ENCODE data around the gene SFTPA1.
"Not testable (repeated sequence)": the region's sequence is repeated elsewhere in the genome, so short reads cannot be mapped to it uniquely, and the experiment has no call there.

SFTPA1 gene

DNA sequence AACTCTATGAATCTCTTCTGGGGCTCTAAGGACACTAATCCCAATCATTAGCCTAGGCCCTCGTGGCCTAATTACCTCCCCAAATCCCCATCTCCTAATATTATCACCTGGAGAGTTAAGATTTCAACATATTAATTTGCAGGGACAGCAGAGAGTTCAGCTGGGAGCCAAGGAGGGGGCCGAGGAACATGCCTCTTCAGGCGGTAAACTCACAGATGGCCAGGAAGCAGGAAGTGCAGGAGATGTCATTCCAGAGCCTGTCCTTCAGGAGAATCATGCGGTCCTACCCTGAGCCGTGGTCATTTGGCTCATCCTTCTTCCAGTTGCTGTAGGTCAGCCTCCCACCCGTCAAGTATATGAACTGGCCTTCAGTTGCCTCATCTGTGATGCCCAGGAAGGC is 28.6 kb upstream of the SFTPA1 start:
- no peaks in the 10 kb centered on the region for H3K4me1 ChIP-seq (ENCODE audit: insufficient read depth, low read length, poor library complexity, severe bottlenecking)
- TF ChIP-seq EZH2phosphoT487 (IDR thresholded peaks at IDR 0.05; ENCODE audit: borderline replicate concordance) (no peak), CTCF (conservative IDR thresholded peaks at IDR 0.05; ENCODE audit: low read length) (no peak)
- no peak overlapping the region for H3K4me2 ChIP-seq (ENCODE audit: low read depth, low read length, poor library complexity, severe bottlenecking)
- no peak overlapping the region for H2AFZ ChIP-seq (ENCODE audit: low read length)
- H3F3A ChIP-seq (ENCODE audit: low read depth) = no peaks in the 10 kb centered on the region
- H3K9ac ChIP-seq (ENCODE audit: low read depth, low read length, poor library complexity, severe bottlenecking) = no peak overlapping the region
- no peaks in the 10 kb centered on the region for H3K27me3 ChIP-seq (ENCODE audit: insufficient read depth, low read length, poor library complexity, severe bottlenecking)
- H3K4me3 ChIP-seq (ENCODE audit: low read length, poor library complexity, severe bottlenecking) = no peak overlapping the region
- H4K20me1 ChIP-seq (ENCODE audit: insufficient read depth, low read length, poor library complexity, severe bottlenecking) = no peaks in the 10 kb centered on the region
- no peaks in the 10 kb centered on the region for H3K79me2 ChIP-seq (ENCODE audit: insufficient read depth, low read length)
- no peaks in the 10 kb centered on the region for H3K36me3 ChIP-seq (ENCODE audit: insufficient read depth, low read length)
- H3K9me2 ChIP-seq (replicated peaks; ENCODE audit: low read depth, low read length) = no peaks in the 10 kb centered on the region
- H3K9me3 ChIP-seq (ENCODE audit: insufficient read depth, low read depth, low read length) = no peaks in the 10 kb centered on the region

DNA sequence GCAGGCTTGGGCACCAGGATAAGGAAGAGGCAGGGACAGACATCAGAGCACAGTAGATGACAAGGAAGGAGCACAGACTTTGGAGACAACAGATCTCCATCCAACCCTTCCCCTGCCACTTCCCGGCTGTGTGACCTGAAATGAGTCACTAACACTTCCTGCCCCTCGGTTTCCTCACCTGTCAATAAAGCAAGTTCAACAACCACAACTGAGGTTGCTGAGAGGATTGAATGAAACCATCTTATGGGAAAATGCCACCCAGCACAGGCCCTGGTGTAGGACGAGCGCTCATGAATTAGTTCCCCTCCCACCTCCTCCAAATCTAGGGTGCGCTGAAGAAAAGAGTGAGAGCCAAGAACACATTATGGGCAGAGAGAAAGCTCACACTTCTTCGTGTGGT is 27.8 kb upstream of the SFTPA1 start:
- not testable (repeated sequence) for H3K4me2 ChIP-seq (ENCODE audit: low read depth, low read length, poor library complexity, severe bottlenecking); H3K9me2 ChIP-seq (replicated peaks; ENCODE audit: low read depth, low read length); H3K79me2 ChIP-seq (ENCODE audit: insufficient read depth, low read length); H3K4me1 ChIP-seq (ENCODE audit: insufficient read depth, low read length, poor library complexity, severe bottlenecking); H3K9me3 ChIP-seq (ENCODE audit: insufficient read depth, low read depth, low read length); H3F3A ChIP-seq (ENCODE audit: low read depth); H3K9ac ChIP-seq (ENCODE audit: low read depth, low read length, poor library complexity, severe bottlenecking); H4K20me1 ChIP-seq (ENCODE audit: insufficient read depth, low read length, poor library complexity, severe bottlenecking); H2AFZ ChIP-seq (ENCODE audit: low read length); H3K36me3 ChIP-seq (ENCODE audit: insufficient read depth, low read length); H3K27me3 ChIP-seq (ENCODE audit: insufficient read depth, low read length, poor library complexity, severe bottlenecking); H3K4me3 ChIP-seq (ENCODE audit: low read length, poor library complexity, severe bottlenecking)

- no peaks in the 10 kb centered on the region for H3K9me3 ChIP-seq (ENCODE audit: insufficient read depth, low read depth, low read length)
- H3K9ac ChIP-seq (ENCODE audit: low read depth, low read length, poor library complexity, severe bottlenecking) = no peak overlapping the region
- H3K4me3 ChIP-seq (ENCODE audit: low read length, poor library complexity, severe bottlenecking) = no peak overlapping the region
- no peaks in the 10 kb centered on the region for H3F3A ChIP-seq (ENCODE audit: low read depth)
- H3K27me3 ChIP-seq (ENCODE audit: insufficient read depth, low read length, poor library complexity, severe bottlenecking) = no peaks in the 10 kb centered on the region
- no peaks in the 10 kb centered on the region for H3K4me1 ChIP-seq (ENCODE audit: insufficient read depth, low read length, poor library complexity, severe bottlenecking)
- no peaks in the 10 kb centered on the region for H3K36me3 ChIP-seq (ENCODE audit: insufficient read depth, low read length)
- H3K79me2 ChIP-seq (ENCODE audit: insufficient read depth, low read length) = no peaks in the 10 kb centered on the region
- no peaks in the 10 kb centered on the region for H3K9me2 ChIP-seq (replicated peaks; ENCODE audit: low read depth, low read length)
- no peaks in the 10 kb centered on the region for H4K20me1 ChIP-seq (ENCODE audit: insufficient read depth, low read length, poor library complexity, severe bottlenecking)
- no peak for TF ChIP-seq EZH2phosphoT487 (IDR thresholded peaks at IDR 0.05; ENCODE audit: borderline replicate concordance)
- no peak for TF ChIP-seq CTCF (conservative IDR thresholded peaks at IDR 0.05; ENCODE audit: low read length)
- H3K4me2 ChIP-seq (ENCODE audit: low read depth, low read length, poor library complexity, severe bottlenecking) = no peak overlapping the region
- no peak overlapping the region for H2AFZ ChIP-seq (ENCODE audit: low read length)
These were observed 27.2 kb upstream of the SFTPA1 start for GRCh38 chr10:79583488-79584024.

GRCh38 chr10:79585870-79586527 is 24.7 kb upstream of the SFTPA1 start:
- H3K4me1 ChIP-seq (ENCODE audit: insufficient read depth, low read length, poor library complexity, severe bottlenecking) = no peaks in the 10 kb centered on the region
- H3K4me3 ChIP-seq (ENCODE audit: low read length, poor library complexity, severe bottlenecking) = no peak overlapping the region
- no peaks in the 10 kb centered on the region for H3F3A ChIP-seq (ENCODE audit: low read depth)
- H2AFZ ChIP-seq (ENCODE audit: low read length) = no peak overlapping the region
- no peaks in the 10 kb centered on the region for H3K27me3 ChIP-seq (ENCODE audit: insufficient read depth, low read length, poor library complexity, severe bottlenecking)
- no peak overlapping the region for H3K4me2 ChIP-seq (ENCODE audit: low read depth, low read length, poor library complexity, severe bottlenecking)
- TF ChIP-seq EZH2phosphoT487 (IDR thresholded peaks at IDR 0.05; ENCODE audit: borderline replicate concordance) = no peak
- TF ChIP-seq CTCF (conservative IDR thresholded peaks at IDR 0.05; ENCODE audit: low read length) = no peak
- H3K9me2 ChIP-seq (replicated peaks; ENCODE audit: low read depth, low read length) = no peaks in the 10 kb centered on the region
- no peaks in the 10 kb centered on the region for H3K79me2 ChIP-seq (ENCODE audit: insufficient read depth, low read length)
- H4K20me1 ChIP-seq (ENCODE audit: insufficient read depth, low read length, poor library complexity, severe bottlenecking) = no peaks in the 10 kb centered on the region
- no peaks in the 10 kb centered on the region for H3K36me3 ChIP-seq (ENCODE audit: insufficient read depth, low read length)
- no peak overlapping the region for H3K9ac ChIP-seq (ENCODE audit: low read depth, low read length, poor library complexity, severe bottlenecking)
- no peaks in the 10 kb centered on the region for H3K9me3 ChIP-seq (ENCODE audit: insufficient read depth, low read depth, low read length)
